LHCN-M2 (cell line): ENCODE results near the gene ATP8B4. TPM values are rescaled to one million over a fixed set of nuclear protein-coding genes. Genes with fewer than 3 reads are reported as not detected.
"Not testable (repeated sequence)": the region's sequence is repeated elsewhere in the genome, so short reads cannot be mapped to it uniquely, and the experiment has no call there.

Source experiments
- DNase-seq: peaks from one replicate; pipeline ENCODE4 v3.0.0-alpha.2; 2012; ENCODE audit warnings: low read depth
- total RNA-seq: library from RNA; depleted of rRNA; stranded (reverse); fragments of >200 nt; gene quantifications from 2 replicates; pipeline ENCODE4 v1.2.3, GENCODE V29; 2014

ATP8B4 gene
- total RNA-seq, 1 experiment from 2014 or later: 1.0 TPM

GRCh38 chr15:50108461-50108860 lies 10.6 kb downstream of the ATP8B4 start:
- no peak for DNase-seq

GRCh38 chr15:50107591-50108408 lies 11.2 kb downstream of the ATP8B4 start:
- no peak for DNase-seq

- DNase-seq: no peak
These were observed 11.9 kb downstream of the ATP8B4 start for GRCh38 chr15:50107157-50107556.

- DNase-seq: no peak
These were observed 12.6 kb downstream of the ATP8B4 start for GRCh38 chr15:50106457-50106856.

GRCh38 chr15:50100486-50100885 lies 18.5 kb downstream of the ATP8B4 start:
- no peak for DNase-seq

GRCh38 chr15:50098545-50098944 lies 20.5 kb downstream of the ATP8B4 start:
- DNase-seq: no peak

GRCh38 chr15:50095938-50096821 lies 22.9 kb downstream of the ATP8B4 start:
- no peak for DNase-seq

GRCh38 chr15:50089386-50089785 lies 29.6 kb downstream of the ATP8B4 start:
- not testable (repeated sequence) for DNase-seq

- DNase-seq: no peak
These were observed 34.1 kb downstream of the ATP8B4 start for GRCh38 chr15:50084932-50085331.

- no peak for DNase-seq
These were observed 35.5 kb downstream of the ATP8B4 start for GRCh38 chr15:50083424-50084025.

- DNase-seq: no peak
These were observed 37.0 kb downstream of the ATP8B4 start for GRCh38 chr15:50082066-50082465.

GRCh38 chr15:50077651-50078050 lies 41.4 kb downstream of the ATP8B4 start:
- DNase-seq: no peak

GRCh38 chr15:50077176-50077575 lies 41.9 kb downstream of the ATP8B4 start:
- no peak for DNase-seq

GRCh38 chr15:50075319-50075718 lies 43.7 kb downstream of the ATP8B4 start:
- no peak for DNase-seq

- no peak for DNase-seq
These were observed 47.3 kb downstream of the ATP8B4 start for GRCh38 chr15:50071551-50072258.

- no peak for DNase-seq
These were observed 51.0 kb downstream of the ATP8B4 start for GRCh38 chr15:50068016-50068415.

GRCh38 chr15:50067254-50067653 lies 51.8 kb downstream of the ATP8B4 start:
- no peak for DNase-seq

- no peak for DNase-seq
These were observed 52.4 kb downstream of the ATP8B4 start for GRCh38 chr15:50066666-50067065.

- peak; percentile 78 for DNase-seq
These were observed 52.8 kb downstream of the ATP8B4 start for GRCh38 chr15:50066202-50066601.

- DNase-seq: no peak
These were observed 53.8 kb downstream of the ATP8B4 start for GRCh38 chr15:50065279-50065678.

GRCh38 chr15:50064673-50065072 lies 54.4 kb downstream of the ATP8B4 start:
- no peak for DNase-seq

GRCh38 chr15:50063226-50063625 lies 55.8 kb downstream of the ATP8B4 start:
- no peak for DNase-seq
